Muscle layer of duodenum (tissue), 2 donors: ENCODE measurements around the gene MT1M.
"Not testable (repeated sequence)": the region's sequence is repeated elsewhere in the genome, so short reads cannot be mapped to it uniquely, and the experiment has no call there.

Experiments
- H3K27ac ChIP-seq: one replicate; pipeline ENCODE4 v1.7.0; 2013; ENCODE audit warnings: mild to moderate bottlenecking, low read length
- H3K27me3 ChIP-seq: one replicate; pipeline ENCODE4 v1.7.0; 2013; ENCODE audit warnings: low read depth, mild to moderate bottlenecking, control low read depth, low read length
- H3K36me3 ChIP-seq, 2 donors: one replicate each; pipeline ENCODE4 v1.7.0; 2013; ENCODE audit warnings: low read length in 2 of 2, control low read depth in 1 of 2, mild to moderate bottlenecking in 1 of 2; ENCODE audit not compliant: insufficient read depth in 2 of 2, control insufficient read depth in 1 of 2
- H3K4me1 ChIP-seq, 2 donors: one replicate each; pipeline ENCODE4 v1.7.0; 2013; ENCODE audit warnings: low read length in 2 of 2, mild to moderate bottlenecking in 2 of 2, control low read depth in 1 of 2, moderate library complexity in 1 of 2; ENCODE audit not compliant: insufficient read depth in 2 of 2, control insufficient read depth in 1 of 2
- H3K4me3 ChIP-seq, 2 donors: one replicate each; pipeline ENCODE4 v1.7.0; 2013; ENCODE audit warnings: low read length in 2 of 2, low read depth in 1 of 2, mild to moderate bottlenecking in 1 of 2
- H3K9me3 ChIP-seq, 2 donors: one replicate each; pipeline ENCODE4 v1.7.0; 2013; ENCODE audit warnings: low read length in 2 of 2, control low read depth in 1 of 2, mild to moderate bottlenecking in 1 of 2; ENCODE audit not compliant: control insufficient read depth in 1 of 2
- donor health status: healthy.

The MT1M gene

DNA sequence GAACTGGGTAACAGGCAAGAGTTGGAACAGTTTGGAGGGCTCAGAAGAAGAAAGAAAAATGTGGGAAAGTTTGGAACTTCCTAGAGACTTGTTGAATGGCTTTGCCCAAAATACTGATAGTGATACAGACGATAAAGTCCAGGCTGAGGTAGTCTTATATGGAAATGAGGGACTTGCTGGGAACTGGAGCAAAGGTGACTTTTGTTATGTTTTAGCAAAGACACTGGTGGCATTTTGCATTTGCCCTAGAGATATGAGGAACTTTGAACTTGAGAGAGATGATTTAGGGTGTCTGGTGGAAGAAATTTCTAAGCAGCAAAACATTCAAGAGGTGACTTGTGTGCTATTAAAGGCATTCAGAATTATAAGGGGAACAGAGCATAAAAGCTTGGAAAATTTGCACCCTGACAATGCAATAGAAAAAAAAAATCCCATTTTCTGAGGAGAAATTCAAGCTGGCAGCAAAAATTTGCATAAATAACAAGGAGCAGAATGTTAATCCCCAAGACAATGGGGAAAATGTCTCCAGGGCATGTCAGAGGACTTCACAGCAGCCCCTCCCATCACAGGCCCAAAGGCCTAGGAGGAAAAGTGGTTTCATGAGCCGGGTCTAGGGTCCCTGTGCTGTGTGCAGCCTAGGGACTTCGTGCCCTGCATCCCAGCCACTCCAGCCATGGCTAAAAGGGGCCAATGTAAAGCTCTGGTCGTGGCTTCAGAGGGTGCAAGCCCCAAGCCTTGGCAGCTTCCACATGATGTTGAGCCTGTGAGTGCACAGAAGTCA, 10.6 kb upstream of the MT1M start:
- H3K36me3 ChIP-seq, H3K27me3 ChIP-seq, H3K27ac ChIP-seq, H3K9me3 ChIP-seq, H3K4me3 ChIP-seq: not testable (repeated sequence)
- peaks cover 0 to 15% of the 10 kb centered on the region in 2 donors for H3K4me1 ChIP-seq

DNA sequence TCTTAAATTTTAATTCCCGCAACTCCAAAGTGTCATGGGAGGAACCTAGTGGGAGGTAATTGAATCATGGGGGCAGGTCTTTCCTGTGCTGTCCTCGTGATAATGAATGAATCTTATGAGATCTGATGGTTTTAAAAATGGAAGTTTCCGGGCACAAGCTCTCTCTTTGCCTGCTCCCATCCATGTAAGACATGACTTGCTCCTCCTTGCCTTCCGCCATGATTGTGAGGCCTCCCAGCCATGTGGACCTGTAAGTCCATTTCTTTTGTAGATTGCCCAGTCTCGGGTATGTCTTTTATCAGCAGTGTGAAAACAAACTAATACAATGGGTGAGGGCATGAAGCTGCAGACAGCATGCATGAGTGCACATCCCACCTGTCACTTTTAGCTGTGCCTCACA, 9.3 kb upstream of the MT1M start:
- H3K27ac ChIP-seq, H3K27me3 ChIP-seq, H3K4me1 ChIP-seq, H3K4me3 ChIP-seq, H3K36me3 ChIP-seq, H3K9me3 ChIP-seq: not testable (repeated sequence)

DNA sequence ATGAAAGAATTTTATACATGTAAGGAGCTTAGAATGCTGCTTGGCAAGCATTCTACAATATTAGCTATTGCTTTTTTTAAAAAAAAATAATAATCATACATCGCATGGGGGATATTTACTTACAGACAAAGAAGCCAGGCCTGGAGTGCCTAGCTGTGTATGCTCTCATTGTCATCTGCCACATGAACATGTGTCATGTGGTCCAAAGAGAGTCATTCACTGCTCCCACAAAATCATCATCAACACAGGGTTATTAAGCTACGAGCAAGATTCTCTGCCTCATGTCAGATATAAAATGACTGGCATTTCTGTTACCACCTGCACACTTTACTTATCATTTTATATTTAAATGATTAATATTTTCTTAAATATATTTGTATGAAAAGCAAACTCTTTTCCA, 8.8 kb upstream of the MT1M start:
- no peaks in the 10 kb centered on the region for H3K36me3 ChIP-seq
- H3K4me3 ChIP-seq: no peak overlapping the region
- no peak overlapping the region for H3K27ac ChIP-seq
- H3K4me1 ChIP-seq: peaks cover 0 to 7% of the 10 kb centered on the region in 2 donors
- no peaks in the 10 kb centered on the region for H3K27me3 ChIP-seq
- no peaks in the 10 kb centered on the region for H3K9me3 ChIP-seq

DNA sequence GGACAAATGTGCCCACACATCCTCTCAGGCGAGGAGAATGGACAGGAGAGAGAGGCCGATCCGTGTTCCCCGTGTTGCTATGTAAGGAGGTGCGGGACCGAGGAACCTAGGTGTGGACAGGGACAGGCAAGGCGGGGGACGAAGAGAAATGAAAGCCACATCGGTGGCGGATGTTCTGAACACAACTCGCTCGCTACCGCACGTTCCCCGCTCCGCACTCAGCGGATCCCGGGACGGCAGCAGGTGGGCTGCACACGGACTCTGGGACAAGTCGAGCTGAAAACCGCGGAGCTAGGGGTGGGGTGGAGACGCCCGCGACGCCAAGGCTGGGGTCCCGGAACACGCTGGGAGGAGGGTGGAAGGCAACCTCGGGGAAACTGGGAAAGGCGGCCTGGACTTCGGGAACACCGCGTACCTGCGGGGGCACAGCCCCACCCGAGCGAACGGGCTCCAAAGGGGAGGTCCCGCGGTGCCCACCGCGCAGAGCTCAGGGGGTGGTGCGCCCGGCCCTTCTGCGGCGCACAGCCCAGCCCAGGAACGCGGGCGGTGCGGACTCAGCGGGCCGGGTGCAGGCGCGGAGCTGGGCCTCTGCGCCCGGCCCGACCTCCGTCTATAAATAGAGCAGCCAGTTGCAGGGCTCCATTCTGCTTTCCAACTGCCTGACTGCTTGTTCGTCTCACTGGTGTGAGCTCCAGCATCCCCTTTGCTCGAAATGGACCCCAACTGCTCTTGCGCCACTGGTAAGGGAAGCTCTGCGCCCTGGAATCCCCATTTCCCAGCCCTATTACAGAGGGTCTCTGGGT, 7.1 kb upstream of the MT1M start, which contains the start of gene MT1E:
TSS of gene MT1E (plus strand) at position 642 of the 803 bp plus-strand sequence. CDS start at position 713, 71 bp downstream.
- Histone ChIP-seq H3K27me3 (no peaks in the 10 kb centered on the region), H3K4me1 (peaks cover 0 to 7% of the 10 kb centered on the region in 2 donors), H3K4me3 (peak within 1 kb of the TSS; percentile 74 to 75), H3K27ac (peak within 1 kb of the TSS; percentile 90), H3K36me3 (no peaks in the 10 kb centered on the region), H3K9me3 (no peaks in the 10 kb centered on the region)

DNA sequence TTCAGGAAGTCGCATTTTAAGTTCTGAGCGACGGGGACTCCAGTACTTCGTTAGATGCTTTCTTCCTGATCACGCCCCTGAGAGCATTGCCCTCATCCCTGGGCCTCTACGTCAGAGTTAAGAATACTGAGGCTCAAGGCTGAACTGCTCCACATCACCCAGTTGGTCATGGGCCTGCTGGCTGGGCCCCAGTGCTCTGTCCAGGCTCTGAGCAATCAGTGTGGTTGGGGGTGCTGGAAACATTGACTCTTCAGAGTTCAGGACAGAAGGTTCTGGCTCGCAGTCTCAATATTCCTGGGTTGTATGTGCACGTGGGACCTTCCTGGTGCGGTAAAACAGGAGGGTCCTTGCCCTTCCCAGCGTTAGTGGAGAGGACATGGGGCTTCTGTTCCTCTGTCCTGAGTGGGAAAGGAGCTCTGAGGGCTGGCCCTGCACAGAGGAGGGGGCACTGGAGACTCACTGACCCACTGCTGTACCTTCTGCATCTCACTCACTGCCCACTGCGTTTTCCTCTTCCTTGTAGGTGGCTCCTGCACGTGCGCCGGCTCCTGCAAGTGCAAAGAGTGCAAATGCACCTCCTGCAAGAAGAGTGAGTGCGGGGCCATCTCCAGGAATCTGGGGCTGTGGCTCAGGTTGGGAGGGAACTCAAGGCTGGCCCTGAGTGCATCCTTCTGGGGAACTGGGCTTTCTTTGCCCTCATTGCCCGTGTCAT, 6.4 kb upstream of the MT1M start:
- H3K36me3 ChIP-seq: no peaks in the 10 kb centered on the region
- peak overlapping the region; percentile 74 to 75 for H3K4me3 ChIP-seq

DNA sequence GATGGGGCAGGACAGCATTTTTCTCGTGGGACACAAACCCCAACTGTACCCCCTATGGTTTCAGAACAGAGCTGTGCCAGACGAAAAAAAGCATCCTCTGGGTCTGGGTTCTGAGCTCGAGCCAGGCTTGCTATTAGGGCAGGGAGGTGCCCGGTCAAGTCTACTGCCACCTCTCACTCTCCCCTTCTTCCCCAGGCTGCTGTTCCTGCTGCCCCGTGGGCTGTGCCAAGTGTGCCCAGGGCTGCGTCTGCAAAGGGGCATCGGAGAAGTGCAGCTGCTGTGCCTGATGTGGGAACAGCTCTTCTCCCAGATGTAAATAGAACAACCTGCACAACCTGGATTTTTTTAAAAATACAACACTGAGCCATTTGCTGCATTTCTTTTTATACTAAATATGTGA, 5.8 kb upstream of the MT1M start:
- peak overlapping the region; percentile 74 to 75 for H3K4me3 ChIP-seq
- H3K9me3 ChIP-seq: no peaks in the 10 kb centered on the region
- peaks cover 0 to 7% of the 10 kb centered on the region in 2 donors for H3K4me1 ChIP-seq
- H3K36me3 ChIP-seq: no peaks in the 10 kb centered on the region
- no peaks in the 10 kb centered on the region for H3K27me3 ChIP-seq
- H3K27ac ChIP-seq: peak overlapping the region; percentile 90

More for the DNA sequence above, 6.4 kb upstream of the MT1M start:
- Histone ChIP-seq H3K9me3 (no peaks in the 10 kb centered on the region), H3K27ac (peak overlapping the region; percentile 90), H3K4me1 (peaks cover 0 to 7% of the 10 kb centered on the region in 2 donors), H3K27me3 (no peaks in the 10 kb centered on the region)

DNA sequence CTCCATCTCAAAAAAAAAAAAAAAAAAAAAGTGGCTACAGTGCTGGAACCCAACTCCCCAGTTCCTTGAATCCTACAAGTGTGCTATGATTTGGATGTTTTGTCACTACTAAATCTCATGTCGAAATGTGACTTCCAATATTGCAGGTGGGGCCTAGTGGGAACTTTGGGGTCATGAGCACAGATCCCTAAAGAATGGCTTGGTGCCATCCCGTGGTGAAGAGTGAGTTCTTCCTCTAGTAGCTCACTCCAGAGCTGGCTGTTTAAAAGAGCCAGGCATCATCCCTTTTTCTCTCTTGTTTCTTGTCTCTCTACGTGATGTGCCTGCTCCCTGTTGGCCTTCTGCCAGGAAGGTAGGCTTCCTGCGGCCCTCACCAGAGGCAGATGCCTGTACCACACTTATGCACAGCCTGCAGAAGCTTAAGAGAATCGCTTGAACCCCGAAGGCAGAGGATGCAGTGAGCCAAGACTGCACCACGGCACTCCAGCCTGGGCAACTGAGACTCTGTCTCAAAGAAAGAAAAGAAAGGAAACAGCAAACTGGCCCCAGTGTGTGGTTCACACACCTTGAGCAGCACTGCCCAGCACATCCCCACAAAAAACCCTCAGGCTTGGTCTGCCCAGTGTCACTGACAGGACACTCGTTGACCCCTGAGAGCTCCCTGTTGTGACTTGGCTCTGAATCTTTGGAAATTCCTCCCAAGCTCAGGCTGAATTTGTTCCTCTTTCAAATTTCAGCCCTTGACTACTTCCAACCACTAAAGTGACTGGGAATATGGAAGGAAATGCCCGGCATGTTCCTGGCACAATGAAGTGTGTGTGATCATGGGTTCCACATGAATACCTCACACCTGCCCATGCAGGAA, 3.7 kb upstream of the MT1M start:
- no peaks in the 10 kb centered on the region for H3K9me3 ChIP-seq
- peaks cover 0 to 7% of the 10 kb centered on the region in 2 donors for H3K4me1 ChIP-seq
- peaks cover 4% of the 10 kb centered on the region for H3K27me3 ChIP-seq
- no peak overlapping the region for H3K27ac ChIP-seq
- no peaks in the 10 kb centered on the region for H3K36me3 ChIP-seq
- no peak overlapping the region for H3K4me3 ChIP-seq

DNA sequence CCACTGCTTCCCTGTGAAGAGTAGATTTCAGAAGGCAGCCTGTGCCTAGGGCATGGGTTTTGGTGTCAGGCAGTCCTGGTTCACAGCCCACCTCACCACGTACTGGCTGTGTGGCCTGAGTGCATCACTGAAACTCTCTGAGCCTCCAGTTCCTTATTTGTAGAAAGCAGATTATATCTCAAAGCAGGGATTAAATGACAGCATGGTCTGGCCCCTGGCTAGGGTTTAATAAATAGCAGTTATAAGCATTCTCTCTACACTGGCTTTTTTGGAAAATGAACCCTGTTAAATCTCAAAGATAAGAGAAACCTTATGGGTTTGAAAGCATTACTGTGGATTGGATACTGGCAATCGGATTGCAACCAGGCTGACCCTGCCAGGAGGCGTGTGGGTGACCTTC, 2.9 kb upstream of the MT1M start:
- no peaks in the 10 kb centered on the region for H3K9me3 ChIP-seq
- no peak overlapping the region for H3K4me3 ChIP-seq
- H3K4me1 ChIP-seq: peaks cover 0 to 7% of the 10 kb centered on the region in 2 donors
- H3K36me3 ChIP-seq: no peaks in the 10 kb centered on the region
- H3K27me3 ChIP-seq: peaks cover 7% of the 10 kb centered on the region
- no peak overlapping the region for H3K27ac ChIP-seq

DNA sequence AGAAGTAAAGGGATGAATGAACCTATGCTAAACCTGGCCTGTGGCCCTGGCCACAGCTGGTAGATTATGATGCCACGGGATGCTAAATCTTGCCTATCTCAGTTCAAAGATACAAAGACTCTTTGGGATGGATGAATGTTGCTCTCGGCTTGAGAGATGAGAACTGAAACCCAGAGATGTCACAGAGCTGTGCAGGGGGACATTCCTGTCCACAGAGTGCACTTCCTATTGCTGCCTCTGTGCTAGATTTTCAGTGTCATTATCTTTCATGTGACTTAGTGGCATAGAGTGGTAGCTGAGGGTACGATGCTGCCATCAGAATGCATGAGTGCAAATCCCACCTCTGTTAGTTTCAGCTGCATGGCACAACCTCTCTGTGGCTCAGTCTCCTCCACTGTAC, 2.3 kb upstream of the MT1M start:
- H3K27ac ChIP-seq: no peak overlapping the region
- H3K9me3 ChIP-seq: no peaks in the 10 kb centered on the region
- H3K4me1 ChIP-seq: peaks cover 0 to 11% of the 10 kb centered on the region in 2 donors
- H3K4me3 ChIP-seq: no peak overlapping the region
- H3K36me3 ChIP-seq: no peaks in the 10 kb centered on the region
- H3K27me3 ChIP-seq: peaks cover 12% of the 10 kb centered on the region

DNA sequence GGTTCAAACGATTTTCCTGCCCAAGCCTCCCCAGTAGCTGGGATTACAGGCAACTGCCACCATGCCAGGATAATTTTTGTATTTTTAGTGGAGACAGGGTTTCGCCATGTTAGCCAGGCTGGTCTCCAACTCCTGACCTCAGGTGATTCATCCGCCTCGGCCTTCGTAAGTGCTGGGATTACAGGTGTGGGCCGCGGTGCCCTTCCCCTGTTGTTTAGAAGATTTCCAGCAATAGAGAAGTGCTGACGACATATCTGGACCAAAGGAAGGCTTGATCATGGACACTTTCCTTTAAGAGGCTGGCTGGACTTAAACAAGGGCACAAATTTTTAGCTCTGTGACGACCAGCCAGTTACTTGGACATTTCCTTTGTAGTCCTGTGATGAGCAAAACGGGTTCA, 1.3 kb upstream of the MT1M start:
- Histone ChIP-seq H3K9me3 (no peaks in the 10 kb centered on the region), H3K4me3 (no peak overlapping the region), H3K27me3 (peaks cover 17% of the 10 kb centered on the region), H3K4me1 (peaks cover 0 to 18% of the 10 kb centered on the region in 2 donors), H3K36me3 (no peaks in the 10 kb centered on the region), H3K27ac (no peak overlapping the region)
